Lower leg skin (tissue), 3 donors: ENCODE measurements around the gene ST8SIA5.

ENCODE experiments used
- CTCF ChIP-seq, 3 donors: fragments of 450-650 bp; IDR thresholded peaks; one replicate each; pipeline ENCODE4 v1.5.1; 2016; ENCODE audit warnings: antibody characterized with exemption in 3 of 3, mild to moderate bottlenecking in 3 of 3, moderate library complexity in 2 of 3
- POLR2A ChIP-seq, 2 donors: fragments of 450-650 bp; IDR thresholded peaks; one replicate each; pipeline ENCODE4 v1.6.1; 2016 to 2017; ENCODE audit warnings: antibody characterized with exemption in 2 of 2, mild to moderate bottlenecking in 1 of 2, moderate library complexity in 1 of 2

GRCh38 chr18:46761059-46761769 lies 4.4 kb upstream of the ST8SIA5 start:
- TF ChIP-seq CTCF (IDR thresholded peaks at IDR 0.05) (no peak), POLR2A (IDR thresholded peaks at IDR 0.05) (no peak)
